OCI-LY7 (cell line): ENCODE measurements around the gene PRKRIP1. TPM values are rescaled to one million over a fixed set of nuclear protein-coding genes. Genes with fewer than 3 reads are reported as not detected.

Experiments
- BruUV-seq: library from RNA; stranded (reverse); fragments of 400-500 nt; replicated peaks from 2 replicates; lab custom pipeline; 2021; lab: Mats Ljungman, UMichigan
- CTCF ChIA-PET: fragments of 300-600 bp; sonication (Branson Sonifier 250); formaldehyde crosslinking; loops from one replicate; lab custom pipeline; 2022; ENCODE audit warnings: antibody characterized with exemption; ENCODE audit not compliant: unreplicated experiment; lab: Charles Lee
- POLR2A ChIA-PET: fragments of 300-600 bp; sonication (Branson Sonifier 250); formaldehyde crosslinking; loops from one replicate; lab custom pipeline; 2022; ENCODE audit warnings: antibody characterized with exemption; lab: Charles Lee
- DNase-seq: peaks from one replicate; pipeline ENCODE4 v3.0.0-alpha.2; 2015; ENCODE audit warnings: low spot score
- H2AFZ ChIP-seq: fragments of 200-600 bp; sonication (generic), shearing (Covaris generic); 2 replicates; pipeline ENCODE4 v1.6.1; 2014; ENCODE audit warnings: mild to moderate bottlenecking, antibody characterized with exemption, low read length, moderate library complexity
- H3K27ac ChIP-seq: fragments of 200-600 bp; sonication (generic); 2 replicates; pipeline ENCODE4 v1.5.1; 2014; ENCODE audit warnings: mixed run types, low read depth, mild to moderate bottlenecking, moderate library complexity, low read length, inconsistent platforms; ENCODE audit not compliant: poor library complexity, severe bottlenecking
- H3K36me3 ChIP-seq: fragments of 200-600 bp; sonication (generic); 2 replicates; pipeline ENCODE4 v1.6.1; 2014; ENCODE audit warnings: mild to moderate bottlenecking, antibody characterized with exemption, low read length, moderate library complexity, mixed read lengths; ENCODE audit not compliant: insufficient read depth
- H3K4me1 ChIP-seq: fragments of 200-600 bp; sonication (generic); 2 replicates; pipeline ENCODE4 v1.5.1; 2014; ENCODE audit warnings: mild to moderate bottlenecking, low read length; ENCODE audit not compliant: insufficient read depth, poor library complexity, severe bottlenecking
- H3K4me2 ChIP-seq: fragments of 200-600 bp; sonication (generic); 2 replicates; pipeline ENCODE4 v1.6.1; 2014; ENCODE audit warnings: mild to moderate bottlenecking, low read length
- H3K4me3 ChIP-seq: fragments of 200-600 bp; sonication (generic); 2 replicates; pipeline ENCODE4 v1.5.1; 2014; ENCODE audit warnings: mild to moderate bottlenecking, low read depth, low read length; ENCODE audit not compliant: poor library complexity, severe bottlenecking
- H3K79me2 ChIP-seq: fragments of 200-600 bp; sonication (generic); 2 replicates; pipeline ENCODE4 v1.6.1; 2016; ENCODE audit warnings: low read depth, mild to moderate bottlenecking, low read length, moderate library complexity, mixed read lengths; ENCODE audit not compliant: insufficient read depth
- H3K9me2 ChIP-seq: fragments of 200-600 bp; sonication (generic); 2 replicates; pipeline ENCODE4 v1.6.1; 2016; ENCODE audit warnings: mild to moderate bottlenecking, low read length, mixed read lengths; ENCODE audit not compliant: insufficient read depth
- H3K9me3 ChIP-seq: fragments of 200-600 bp; sonication (generic); 2 replicates; pipeline ENCODE4 v1.6.1; 2014; ENCODE audit warnings: mild to moderate bottlenecking, mixed run types, low read length, mixed read lengths
- H4K20me1 ChIP-seq: fragments of 200-600 bp; sonication (generic); 2 replicates; pipeline ENCODE4 v1.6.1; 2014; ENCODE audit warnings: mild to moderate bottlenecking, antibody characterized with exemption, low read length, moderate library complexity, mixed read lengths; ENCODE audit not compliant: insufficient read depth
- CTCF ChIP-seq: fragments of 200-600 bp; sonication (generic); conservative IDR thresholded peaks from 2 replicates; pipeline ENCODE4 v1.5.1; 2014; ENCODE audit warnings: mild to moderate bottlenecking, antibody characterized with exemption, low read length, moderate library complexity, mixed read lengths
- EZH2phosphoT487 ChIP-seq: fragments of 200-600 bp; sonication (generic); IDR thresholded peaks from 2 replicates; pipeline ENCODE4 v1.6.1; 2018; ENCODE audit warnings: low read depth, borderline replicate concordance, mild to moderate bottlenecking, mixed run types, antibody characterized with exemption, low read length, moderate library complexity, mixed read lengths
- intact Hi-C: fragments of 100-400 bp; cut with micrococcal nuclease; formaldehyde crosslinking; loops from one replicate; pipeline ENCODE4 v1.10.0; 2022; ENCODE audit not compliant: unreplicated experiment
- total RNA-seq, 2 experiments: library from RNA; depleted of rRNA in 1 of 2; stranded (reverse); fragments of >200 nt in 1 of 2; shearing (Covaris generic) in 1 of 2; gene quantifications; 2 replicates each; pipeline ENCODE4 v1.2.3, GENCODE V29; 2014 to 2022

Gene PRKRIP1
- total RNA-seq, 2 experiments from 2014 or later: 47.1 to 48.2 TPM

- Histone ChIP-seq H3K9me2 (no peaks in the 10 kb centered on the region), H2AFZ (no peak overlapping the region), H3K79me2 (peaks cover 5% of the 10 kb centered on the region; the same call in 1 of the 2 replicates), H3K9me3 (no peaks in the 10 kb centered on the region), H3K4me1 (peaks cover 13% of the 10 kb centered on the region), H3K27ac (no peak overlapping the region), H3K36me3 (peaks cover 58% of the 10 kb centered on the region), H3K4me2 (no peak overlapping the region), H3K4me3 (no peak overlapping the region), H4K20me1 (no peaks in the 10 kb centered on the region)
- no peak for DNase-seq
- CTCF ChIA-PET: no interaction called here
- intact Hi-C loops: loop anchor here (5.0 kb wide), 1 partner anchor 182 kb away; the partner anchor contains the start of gene SH2B2
- no TSS peak for BruUV-seq
- POLR2A ChIA-PET: no interaction called here
- TF ChIP-seq CTCF (no peak), EZH2phosphoT487 (no peak)
Measured at GRCh38 chr7:102469351-102469971, 73.3 kb downstream of the PRKRIP1 start.

- Histone ChIP-seq H3K79me2 (peaks cover 4% of the 10 kb centered on the region; the same call in 1 of the 2 replicates), H3K4me2 (no peak overlapping the region), H2AFZ (no peak overlapping the region), H3K9me3 (no peaks in the 10 kb centered on the region), H3K4me3 (no peak overlapping the region), H4K20me1 (no peaks in the 10 kb centered on the region), H3K36me3 (peaks cover 58% of the 10 kb centered on the region), H3K9me2 (no peaks in the 10 kb centered on the region), H3K4me1 (peaks cover 13% of the 10 kb centered on the region), H3K27ac (no peak overlapping the region)
- no peak for DNase-seq
- ChIA-PET CTCF (no interaction called here), POLR2A (no interaction called here)
- intact Hi-C loops: loop anchor here (5.0 kb wide), 1 partner anchor 183 kb away; the partner anchor contains the start of gene SH2B2
- no peak for TF ChIP-seq EZH2phosphoT487
- TF ChIP-seq CTCF: no peak
- BruUV-seq: no TSS peak
Measured at GRCh38 chr7:102469972-102470825, 74.0 kb downstream of the PRKRIP1 start.
